ENCODE measurements around the gene OPRM1. TPM values are rescaled to one million over a fixed set of nuclear protein-coding genes. Genes with fewer than 3 reads are reported as not detected.

The OPRM1 gene
- total RNA-seq, 1 donor from 2014 or later = not detected

GRCh38 chr6:154222716-154223115 lies 183.7 kb downstream of the OPRM1 start:
- no peaks in the 10 kb centered on the region for H3K79me2 ChIP-seq (ENCODE audit: low read depth)
- H3K4me3 ChIP-seq = no peak overlapping the region
- TF ChIP-seq CTCF (IDR thresholded peaks at IDR 0.05) (no peak), EZH2phosphoT487 (IDR thresholded peaks at IDR 0.05) (no peak), EZH2 (IDR thresholded peaks at IDR 0.05) (no peak)
- H3K36me3 ChIP-seq = no peaks in the 10 kb centered on the region
- H4K20me1 ChIP-seq (ENCODE audit: low read depth) = no peaks in the 10 kb centered on the region
- no peak overlapping the region for H3K27ac ChIP-seq
- Mint-ChIP-seq H3K27me3 (ENCODE audit: insufficient read depth, low read depth) (no peaks in the 10 kb centered on the region), H3K9me3 (no peaks in the 10 kb centered on the region), H3K36me3 (no peaks in the 10 kb centered on the region), H3K4me1 (peaks cover 13% of the 10 kb centered on the region), H3K27ac (no peak overlapping the region), H3K4me3 (no peak overlapping the region)
- H2AFZ ChIP-seq (replicated peaks) = no peak overlapping the region
- no peaks in the 10 kb centered on the region for H3K9me3 ChIP-seq (ENCODE audit: low read depth)
- H3F3A ChIP-seq (ENCODE audit: low read depth) = peaks cover 14% of the 10 kb centered on the region
- no peak overlapping the region for H3K9ac ChIP-seq
- no peak for DNase-seq (ENCODE audit: low spot score)
- H3K4me2 ChIP-seq = no peak overlapping the region
- peaks cover 20% of the 10 kb centered on the region for H3K4me1 ChIP-seq
- H3K27me3 ChIP-seq = no peaks in the 10 kb centered on the region

GRCh38 chr6:154223296-154223695 lies 184.3 kb downstream of the OPRM1 start:
- no peak overlapping the region for H3K27ac Mint-ChIP-seq
- Histone ChIP-seq H4K20me1 (ENCODE audit: low read depth) (no peaks in the 10 kb centered on the region), H3K9ac (no peak overlapping the region), H3K36me3 (no peaks in the 10 kb centered on the region), H3K27ac (no peak overlapping the region), H3F3A (ENCODE audit: low read depth) (peaks cover 13% of the 10 kb centered on the region), H3K4me3 (no peak overlapping the region), H2AFZ (replicated peaks) (no peak overlapping the region), H3K4me1 (peaks cover 14% of the 10 kb centered on the region), H3K9me3 (ENCODE audit: low read depth) (no peaks in the 10 kb centered on the region), H3K27me3 (no peaks in the 10 kb centered on the region), H3K4me2 (no peak overlapping the region), H3K79me2 (ENCODE audit: low read depth) (no peaks in the 10 kb centered on the region)
- no peaks in the 10 kb centered on the region for H3K27me3 Mint-ChIP-seq (ENCODE audit: insufficient read depth, low read depth)
- no peak for DNase-seq (ENCODE audit: low spot score)
- H3K9me3 Mint-ChIP-seq = no peaks in the 10 kb centered on the region
- H3K4me1 Mint-ChIP-seq = peaks cover 8% of the 10 kb centered on the region
- H3K4me3 Mint-ChIP-seq = no peak overlapping the region
- H3K36me3 Mint-ChIP-seq = no peaks in the 10 kb centered on the region
- TF ChIP-seq CTCF (IDR thresholded peaks at IDR 0.05) (no peak), EZH2 (IDR thresholded peaks at IDR 0.05) (no peak), EZH2phosphoT487 (IDR thresholded peaks at IDR 0.05) (no peak)

GRCh38 chr6:154226461-154226860 lies 187.4 kb downstream of the OPRM1 start:
- no peak for DNase-seq (ENCODE audit: low spot score)

More at GRCh38 chr6:154226461-154226860, 187.4 kb downstream of the OPRM1 start:
- no peak overlapping the region for H3K27ac ChIP-seq
- Mint-ChIP-seq H3K27ac (no peak overlapping the region), H3K4me1 (no peaks in the 10 kb centered on the region), H3K4me3 (no peak overlapping the region), H3K27me3 (ENCODE audit: insufficient read depth, low read depth) (no peaks in the 10 kb centered on the region), H3K9me3 (no peaks in the 10 kb centered on the region), H3K36me3 (no peaks in the 10 kb centered on the region)
- no peak overlapping the region for H3K4me3 ChIP-seq
- no peak for TF ChIP-seq CTCF (IDR thresholded peaks at IDR 0.05)
- no peak for TF ChIP-seq EZH2 (IDR thresholded peaks at IDR 0.05)
- TF ChIP-seq EZH2phosphoT487 (IDR thresholded peaks at IDR 0.05) = no peak
- no peak overlapping the region for H3K4me2 ChIP-seq
- no peaks in the 10 kb centered on the region for H3F3A ChIP-seq (ENCODE audit: low read depth)
- no peaks in the 10 kb centered on the region for H3K79me2 ChIP-seq (ENCODE audit: low read depth)
- no peaks in the 10 kb centered on the region for H3K27me3 ChIP-seq
- no peaks in the 10 kb centered on the region for H4K20me1 ChIP-seq (ENCODE audit: low read depth)
- H3K4me1 ChIP-seq = no peaks in the 10 kb centered on the region
- H3K9me3 ChIP-seq (ENCODE audit: low read depth) = no peaks in the 10 kb centered on the region
- no peak overlapping the region for H2AFZ ChIP-seq (replicated peaks)
- no peak overlapping the region for H3K9ac ChIP-seq
- no peaks in the 10 kb centered on the region for H3K36me3 ChIP-seq
